ENCODE data around the gene CCDC148. TPM values are rescaled to one million over a fixed set of nuclear protein-coding genes. Genes with fewer than 3 reads are reported as not detected.

CCDC148 gene
- total RNA-seq, 3 donors from 2014 or later (not counting 1 experiment from before 2014, with no cell fraction given) = not detected

DNA sequence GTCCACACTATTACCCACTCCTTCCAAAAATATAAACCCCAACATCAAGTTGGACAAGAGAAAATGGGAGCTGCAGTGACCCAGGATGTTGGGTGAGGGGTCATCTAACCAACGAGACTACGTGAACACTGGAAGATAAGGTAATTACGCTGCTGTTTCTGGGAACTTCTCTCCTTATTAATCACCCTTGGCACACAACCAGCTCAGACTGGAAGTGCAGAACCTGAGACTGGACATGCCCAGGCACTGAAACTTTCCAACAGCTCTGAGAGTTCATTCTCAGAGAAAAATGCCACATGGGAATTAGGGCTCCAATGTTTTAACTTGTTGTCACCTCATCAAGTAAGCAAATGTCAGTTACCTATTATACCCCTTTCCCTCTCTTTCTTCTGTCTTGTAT, 135.3 kb downstream of the CCDC148 start:
- H3K36me3 Mint-ChIP-seq = no peaks in the 10 kb centered on the region
- Histone ChIP-seq H3K4me3 (ENCODE audit: low read length) (no peak overlapping the region), H3K27ac (ENCODE audit: low read length) (no peak overlapping the region), H3K9me3 (ENCODE audit: control insufficient read depth, insufficient read depth, low read length) (no peaks in the 10 kb centered on the region), H3K4me1 (ENCODE audit: control insufficient read depth, insufficient read depth, low read length) (no peaks in the 10 kb centered on the region), H3K36me3 (ENCODE audit: control insufficient read depth, insufficient read depth, low read length) (no peaks in the 10 kb centered on the region), H3K27me3 (ENCODE audit: control insufficient read depth, insufficient read depth, low read length) (no peaks in the 10 kb centered on the region)
- H3K4me3 Mint-ChIP-seq = no peak overlapping the region
- WGBS (ENCODE audit: insufficient coverage) = 96% methylated on average over 3 of the region's 3 CpGs
- no peaks in the 10 kb centered on the region for H3K4me1 Mint-ChIP-seq
- TF ChIP-seq, protein P1, sequence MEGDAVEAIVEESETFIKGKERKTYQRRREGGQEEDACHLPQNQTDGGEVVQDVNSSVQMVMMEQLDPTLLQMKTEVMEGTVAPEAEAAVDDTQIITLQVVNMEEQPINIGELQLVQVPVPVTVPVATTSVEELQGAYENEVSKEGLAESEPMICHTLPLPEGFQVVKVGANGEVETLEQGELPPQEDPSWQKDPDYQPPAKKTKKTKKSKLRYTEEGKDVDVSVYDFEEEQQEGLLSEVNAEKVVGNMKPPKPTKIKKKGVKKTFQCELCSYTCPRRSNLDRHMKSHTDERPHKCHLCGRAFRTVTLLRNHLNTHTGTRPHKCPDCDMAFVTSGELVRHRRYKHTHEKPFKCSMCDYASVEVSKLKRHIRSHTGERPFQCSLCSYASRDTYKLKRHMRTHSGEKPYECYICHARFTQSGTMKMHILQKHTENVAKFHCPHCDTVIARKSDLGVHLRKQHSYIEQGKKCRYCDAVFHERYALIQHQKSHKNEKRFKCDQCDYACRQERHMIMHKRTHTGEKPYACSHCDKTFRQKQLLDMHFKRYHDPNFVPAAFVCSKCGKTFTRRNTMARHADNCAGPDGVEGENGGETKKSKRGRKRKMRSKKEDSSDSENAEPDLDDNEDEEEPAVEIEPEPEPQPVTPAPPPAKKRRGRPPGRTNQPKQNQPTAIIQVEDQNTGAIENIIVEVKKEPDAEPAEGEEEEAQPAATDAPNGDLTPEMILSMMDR (IDR thresholded peaks at IDR 0.05) = no peak
- no peak for ATAC-seq
- intact Hi-C loops (cut with micrococcal nuclease) = no loop called here
- H3K27ac Mint-ChIP-seq = no peak overlapping the region
- H3K9me3 Mint-ChIP-seq = no peaks in the 10 kb centered on the region
- DNase-seq = no peak
- no peaks in the 10 kb centered on the region for H3K27me3 Mint-ChIP-seq (ENCODE audit: low read depth in 2 of 2)

DNA sequence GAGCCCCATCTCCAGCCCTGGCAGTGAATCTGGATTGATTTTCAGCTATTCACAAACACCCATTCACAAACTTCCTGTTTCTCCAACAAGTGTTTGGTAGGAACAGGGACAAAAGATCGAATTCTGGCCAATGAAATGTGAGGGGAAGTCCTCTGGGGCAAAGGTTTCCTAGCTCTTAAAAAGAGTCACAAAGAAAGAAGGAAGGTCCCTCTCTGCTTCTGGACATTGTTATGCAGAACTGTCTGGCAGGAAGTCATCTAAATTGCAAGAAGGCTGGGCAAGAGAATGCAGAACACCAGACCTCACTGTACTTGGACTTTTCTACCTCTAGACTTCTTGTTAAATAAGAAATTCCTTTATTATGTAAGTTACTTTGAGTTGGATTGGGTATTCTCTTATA, 137.3 kb downstream of the CCDC148 start:
- H3K27me3 ChIP-seq (ENCODE audit: control insufficient read depth, insufficient read depth, low read length) = no peaks in the 10 kb centered on the region
- intact Hi-C loops (cut with micrococcal nuclease) = no loop called here
- no peaks in the 10 kb centered on the region for H3K36me3 ChIP-seq (ENCODE audit: control insufficient read depth, insufficient read depth, low read length)
- Mint-ChIP-seq H3K27ac (no peak overlapping the region), H3K9me3 (no peaks in the 10 kb centered on the region), H3K27me3 (ENCODE audit: low read depth in 2 of 2) (no peaks in the 10 kb centered on the region), H3K4me1 (no peaks in the 10 kb centered on the region), H3K36me3 (no peaks in the 10 kb centered on the region), H3K4me3 (no peak overlapping the region)
- 50% methylated on average over 1 of the region's 1 CpG for WGBS (ENCODE audit: insufficient coverage)
- no peaks in the 10 kb centered on the region for H3K4me1 ChIP-seq (ENCODE audit: control insufficient read depth, insufficient read depth, low read length)
- no peak overlapping the region for H3K27ac ChIP-seq (ENCODE audit: low read length)
- H3K9me3 ChIP-seq (ENCODE audit: control insufficient read depth, insufficient read depth, low read length) = no peaks in the 10 kb centered on the region
- ATAC-seq (no peak), DNase-seq (no peak)
- H3K4me3 ChIP-seq (ENCODE audit: low read length) = no peak overlapping the region
- TF ChIP-seq, protein P1 (IDR thresholded peaks at IDR 0.05) = no peak

DNA sequence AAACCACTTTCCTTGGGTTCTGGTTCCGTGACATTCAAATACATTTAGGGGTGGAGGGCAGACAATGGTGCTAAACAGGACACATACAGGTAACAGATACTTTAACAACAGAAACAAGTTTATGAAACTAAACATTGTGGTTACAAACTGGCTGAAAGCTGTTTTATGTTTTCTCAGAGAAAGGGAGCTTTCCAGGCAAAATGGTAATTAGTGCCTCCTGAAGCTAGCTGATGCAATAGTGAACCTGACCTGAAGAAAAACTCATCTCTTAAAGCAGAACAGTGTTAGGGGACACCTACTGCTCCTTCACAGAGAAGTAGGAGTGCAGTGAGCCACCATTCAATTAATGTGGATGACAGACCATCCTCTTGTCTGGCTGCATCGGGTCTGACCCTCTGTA, 138.9 kb downstream of the CCDC148 start:
- Histone ChIP-seq H3K4me3 (ENCODE audit: low read length) (no peak overlapping the region), H3K27ac (ENCODE audit: low read length) (no peak overlapping the region), H3K36me3 (ENCODE audit: control insufficient read depth, insufficient read depth, low read length) (no peaks in the 10 kb centered on the region), H3K4me1 (ENCODE audit: control insufficient read depth, insufficient read depth, low read length) (no peaks in the 10 kb centered on the region), H3K9me3 (ENCODE audit: control insufficient read depth, insufficient read depth, low read length) (no peaks in the 10 kb centered on the region), H3K27me3 (ENCODE audit: control insufficient read depth, insufficient read depth, low read length) (no peaks in the 10 kb centered on the region)
- H3K4me1 Mint-ChIP-seq = no peaks in the 10 kb centered on the region
- no peak for DNase-seq
- intact Hi-C loops (cut with micrococcal nuclease) = no loop called here
- H3K27me3 Mint-ChIP-seq (ENCODE audit: low read depth in 2 of 2) = no peaks in the 10 kb centered on the region
- no peak overlapping the region for H3K27ac Mint-ChIP-seq
- 85% methylated on average over 2 of the region's 2 CpGs for whole genome bisulfite sequencing (ENCODE audit: insufficient coverage)
- H3K4me3 Mint-ChIP-seq = no peak overlapping the region
- H3K9me3 Mint-ChIP-seq = no peaks in the 10 kb centered on the region
- TF ChIP-seq, protein P1 (IDR thresholded peaks at IDR 0.05) = no peak
- no peaks in the 10 kb centered on the region for H3K36me3 Mint-ChIP-seq
- ATAC-seq = no peak

DNA sequence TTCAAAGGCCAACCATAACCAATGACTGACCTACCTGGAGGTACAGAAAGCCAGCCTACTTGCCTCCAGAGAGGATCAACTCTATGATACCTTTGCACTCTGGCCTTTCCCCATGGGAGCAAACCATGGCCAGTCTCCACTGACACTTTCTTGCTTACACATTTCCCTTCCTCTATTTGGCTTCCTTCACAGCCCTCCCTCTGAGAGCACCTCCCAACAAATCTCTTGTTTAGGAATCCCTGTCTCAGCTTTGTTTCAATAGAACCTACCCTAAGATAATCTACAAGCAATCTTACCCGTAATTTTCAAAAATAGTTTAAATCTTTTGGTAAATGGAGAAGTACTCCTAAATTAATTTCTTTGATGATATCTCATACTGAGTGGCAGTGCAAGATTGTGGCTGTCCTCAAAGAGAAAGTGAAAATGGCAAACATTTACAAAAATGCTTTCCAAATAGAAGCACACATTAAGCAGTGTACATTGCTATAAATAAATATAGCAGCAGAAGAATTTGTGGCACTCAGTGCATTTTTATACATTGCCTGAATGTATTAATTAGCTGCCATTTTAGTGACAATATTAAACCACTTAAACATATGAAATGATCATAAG, 140.6 kb downstream of the CCDC148 start:
- no peak overlapping the region for H3K27ac ChIP-seq (ENCODE audit: low read length)
- H3K9me3 ChIP-seq (ENCODE audit: control insufficient read depth, insufficient read depth, low read length) = no peaks in the 10 kb centered on the region
- H3K27me3 Mint-ChIP-seq (ENCODE audit: low read depth in 2 of 2) = no peaks in the 10 kb centered on the region
- no peak for DNase-seq
- H3K4me1 Mint-ChIP-seq = no peaks in the 10 kb centered on the region
- no peaks in the 10 kb centered on the region for H3K4me1 ChIP-seq (ENCODE audit: control insufficient read depth, insufficient read depth, low read length)
- ATAC-seq = no peak
- TF ChIP-seq, protein P1 (IDR thresholded peaks at IDR 0.05) = no peak
- WGBS (ENCODE audit: insufficient coverage) = no CpG with 5 or more reads among the region's 1 CpG
- H3K27ac Mint-ChIP-seq = no peak overlapping the region
- no peak overlapping the region for H3K4me3 Mint-ChIP-seq
- no peaks in the 10 kb centered on the region for H3K36me3 Mint-ChIP-seq
- no peaks in the 10 kb centered on the region for H3K9me3 Mint-ChIP-seq
- no peaks in the 10 kb centered on the region for H3K36me3 ChIP-seq (ENCODE audit: control insufficient read depth, insufficient read depth, low read length)
- no peak overlapping the region for H3K4me3 ChIP-seq (ENCODE audit: low read length)
- H3K27me3 ChIP-seq (ENCODE audit: control insufficient read depth, insufficient read depth, low read length) = no peaks in the 10 kb centered on the region
- intact Hi-C loops (cut with micrococcal nuclease) = no loop called here
